Measurements from ENCODE around the gene OR5C1.

- TF ChIP-seq ZFP3 (tag by site-specific recombination; IDR thresholded peaks at IDR 0.05; ENCODE audit: low read depth) = no peak
- no peak for TF ChIP-seq MYNN (tag by site-specific recombination; IDR thresholded peaks at IDR 0.05; ENCODE audit: borderline replicate concordance)
- TF ChIP-seq, protein P1, sequence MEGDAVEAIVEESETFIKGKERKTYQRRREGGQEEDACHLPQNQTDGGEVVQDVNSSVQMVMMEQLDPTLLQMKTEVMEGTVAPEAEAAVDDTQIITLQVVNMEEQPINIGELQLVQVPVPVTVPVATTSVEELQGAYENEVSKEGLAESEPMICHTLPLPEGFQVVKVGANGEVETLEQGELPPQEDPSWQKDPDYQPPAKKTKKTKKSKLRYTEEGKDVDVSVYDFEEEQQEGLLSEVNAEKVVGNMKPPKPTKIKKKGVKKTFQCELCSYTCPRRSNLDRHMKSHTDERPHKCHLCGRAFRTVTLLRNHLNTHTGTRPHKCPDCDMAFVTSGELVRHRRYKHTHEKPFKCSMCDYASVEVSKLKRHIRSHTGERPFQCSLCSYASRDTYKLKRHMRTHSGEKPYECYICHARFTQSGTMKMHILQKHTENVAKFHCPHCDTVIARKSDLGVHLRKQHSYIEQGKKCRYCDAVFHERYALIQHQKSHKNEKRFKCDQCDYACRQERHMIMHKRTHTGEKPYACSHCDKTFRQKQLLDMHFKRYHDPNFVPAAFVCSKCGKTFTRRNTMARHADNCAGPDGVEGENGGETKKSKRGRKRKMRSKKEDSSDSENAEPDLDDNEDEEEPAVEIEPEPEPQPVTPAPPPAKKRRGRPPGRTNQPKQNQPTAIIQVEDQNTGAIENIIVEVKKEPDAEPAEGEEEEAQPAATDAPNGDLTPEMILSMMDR (tag by site-specific recombination; IDR thresholded peaks at IDR 0.05) = no peak
- TF ChIP-seq, protein P2, sequence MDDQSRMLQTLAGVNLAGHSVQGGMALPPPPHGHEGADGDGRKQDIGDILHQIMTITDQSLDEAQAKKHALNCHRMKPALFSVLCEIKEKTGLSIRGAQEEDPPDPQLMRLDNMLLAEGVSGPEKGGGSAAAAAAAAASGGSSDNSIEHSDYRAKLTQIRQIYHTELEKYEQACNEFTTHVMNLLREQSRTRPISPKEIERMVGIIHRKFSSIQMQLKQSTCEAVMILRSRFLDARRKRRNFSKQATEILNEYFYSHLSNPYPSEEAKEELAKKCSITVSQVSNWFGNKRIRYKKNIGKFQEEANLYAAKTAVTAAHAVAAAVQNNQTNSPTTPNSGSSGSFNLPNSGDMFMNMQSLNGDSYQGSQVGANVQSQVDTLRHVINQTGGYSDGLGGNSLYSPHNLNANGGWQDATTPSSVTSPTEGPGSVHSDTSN (CRISPR knock-in tag; IDR thresholded peaks at IDR 0.05) = no peak
- no peak for TF ChIP-seq ZNF2 (tag by site-specific recombination; IDR thresholded peaks at IDR 0.05)
- no peak for TF ChIP-seq HOXD13 (CRISPR knock-in tag; IDR thresholded peaks at IDR 0.05; ENCODE audit: borderline replicate concordance)
- no peak for TF ChIP-seq ZBTB20 (tag by site-specific recombination; IDR thresholded peaks at IDR 0.05)
- no peak for TF ChIP-seq ZBTB17 (tag by site-specific recombination; IDR thresholded peaks at IDR 0.05)
Measured at GRCh38 chr9:122788831-122789230, at the start of gene OR5C1.
